DND-41 (cell line): ENCODE results near the gene CCRL2.
A peak's percentile ranks its signal among the peaks of the same experiment; 100 is the strongest.

Experiments
- ATAC-seq: fragments of 200-7000 bp; cut with Tn5 transposase; 3 replicates; pipeline ENCODE4 v1.9.1; 2021; ENCODE audit warnings: low read depth; ENCODE audit not compliant: insufficient read depth
- DNase-seq: peaks from one replicate; pipeline ENCODE4 v3.0.0-alpha.2; 2020
- H2AFZ ChIP-seq: 2 replicates; pipeline ENCODE4 v1.6.0; 2012; ENCODE audit warnings: low read depth, low read length
- H3K27ac ChIP-seq: 2 replicates; pipeline ENCODE4 v1.5.1; 2012; ENCODE audit warnings: low read length, inconsistent platforms
- H3K27me3 ChIP-seq: fragments of 200-600 bp; sonication (generic); 2 replicates; pipeline ENCODE4 v1.6.0; 2012; ENCODE audit warnings: low read length, mild to moderate bottlenecking, inconsistent platforms; ENCODE audit not compliant: insufficient read depth, poor library complexity
- H3K36me3 ChIP-seq: 2 replicates; pipeline ENCODE4 v1.5.1; 2012; ENCODE audit warnings: low read length, inconsistent platforms; ENCODE audit not compliant: insufficient read depth
- H3K4me1 ChIP-seq: 2 replicates; pipeline ENCODE4 v1.5.1; 2012; ENCODE audit warnings: mild to moderate bottlenecking, low read length; ENCODE audit not compliant: insufficient read depth
- H3K4me2 ChIP-seq: 2 replicates; pipeline ENCODE4 v1.6.0; 2012; ENCODE audit warnings: mild to moderate bottlenecking, moderate library complexity, low read length, inconsistent platforms; ENCODE audit not compliant: insufficient read depth
- H3K4me3 ChIP-seq, 2 experiments: fragments of 200-600 bp in 1 of 2; shearing (Covaris generic) in 1 of 2; 2 replicates each; pipeline ENCODE4 v1.5.1; 2012 to 2016; ENCODE audit warnings: inconsistent platforms in 2 of 2, low read length in 2 of 2, mild to moderate bottlenecking in 2 of 2, low read depth in 1 of 2, moderate library complexity in 1 of 2
- H3K79me2 ChIP-seq: 2 replicates; pipeline ENCODE4 v1.6.0; 2012; ENCODE audit warnings: low read length, inconsistent platforms; ENCODE audit not compliant: insufficient read depth
- H3K9ac ChIP-seq: 2 replicates; pipeline ENCODE4 v1.6.0; 2012; ENCODE audit warnings: low read depth, mild to moderate bottlenecking, inconsistent platforms, low read length, moderate library complexity
- H3K9me3 ChIP-seq: 2 replicates; pipeline ENCODE4 v1.5.1; 2012; ENCODE audit warnings: low read length, moderate library complexity, mild to moderate bottlenecking, inconsistent platforms; ENCODE audit not compliant: insufficient read depth, severe bottlenecking
- H4K20me1 ChIP-seq: 2 replicates; pipeline ENCODE4 v1.6.0; 2012; ENCODE audit warnings: low read length; ENCODE audit not compliant: insufficient read depth
- EZH2 ChIP-seq: IDR thresholded peaks from 3 replicates; pipeline ENCODE4 v1.6.1; 2012; ENCODE audit warnings: borderline replicate concordance, low read depth, mild to moderate bottlenecking, moderate library complexity, low read length, inconsistent platforms; ENCODE audit not compliant: severe bottlenecking
- TF ChIP-seq, protein P1 (sequence below): IDR thresholded peaks from 2 replicates; pipeline ENCODE4 v1.5.1; 2012; ENCODE audit warnings: borderline replicate concordance, low read length, moderate library complexity, mild to moderate bottlenecking; ENCODE audit not compliant: poor library complexity, severe bottlenecking; ENCODE audit errors: extremely low read depth

CCRL2 gene

DNA sequence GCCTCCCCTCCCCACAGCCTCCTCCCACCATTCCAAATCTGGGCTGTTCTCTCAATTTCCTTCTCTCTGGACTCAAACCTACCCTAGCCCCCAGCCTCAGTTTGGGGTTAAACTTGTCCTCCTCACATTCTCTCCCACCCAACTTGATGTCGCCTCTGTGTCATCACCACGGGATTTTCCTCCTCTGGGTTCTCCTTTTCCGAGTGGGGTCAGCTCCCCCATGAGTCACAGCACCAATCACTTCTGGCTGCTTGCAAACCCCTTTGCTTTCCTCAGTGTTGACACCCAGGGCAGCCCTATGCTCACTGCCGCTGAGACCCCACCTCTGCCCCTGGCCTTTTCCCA, 644 bp upstream of the CCRL2 start:
- Histone ChIP-seq H3K27ac (peak overlapping the region; percentile 22; the same call in 1 of the 2 replicates), H3K4me3 (no peak overlapping the region), H4K20me1 (no peaks in the 10 kb centered on the region), H3K4me2 (no peak overlapping the region), H3K27me3 (no peaks in the 10 kb centered on the region), H2AFZ (no peak overlapping the region), H3K36me3 (no peaks in the 10 kb centered on the region), H3K9ac (no peak overlapping the region), H3K4me1 (peaks cover 38% of the 10 kb centered on the region), H3K9me3 (no peaks in the 10 kb centered on the region), H3K79me2 (no peaks in the 10 kb centered on the region)
- DNase-seq = no peak
- TF ChIP-seq, protein P1, sequence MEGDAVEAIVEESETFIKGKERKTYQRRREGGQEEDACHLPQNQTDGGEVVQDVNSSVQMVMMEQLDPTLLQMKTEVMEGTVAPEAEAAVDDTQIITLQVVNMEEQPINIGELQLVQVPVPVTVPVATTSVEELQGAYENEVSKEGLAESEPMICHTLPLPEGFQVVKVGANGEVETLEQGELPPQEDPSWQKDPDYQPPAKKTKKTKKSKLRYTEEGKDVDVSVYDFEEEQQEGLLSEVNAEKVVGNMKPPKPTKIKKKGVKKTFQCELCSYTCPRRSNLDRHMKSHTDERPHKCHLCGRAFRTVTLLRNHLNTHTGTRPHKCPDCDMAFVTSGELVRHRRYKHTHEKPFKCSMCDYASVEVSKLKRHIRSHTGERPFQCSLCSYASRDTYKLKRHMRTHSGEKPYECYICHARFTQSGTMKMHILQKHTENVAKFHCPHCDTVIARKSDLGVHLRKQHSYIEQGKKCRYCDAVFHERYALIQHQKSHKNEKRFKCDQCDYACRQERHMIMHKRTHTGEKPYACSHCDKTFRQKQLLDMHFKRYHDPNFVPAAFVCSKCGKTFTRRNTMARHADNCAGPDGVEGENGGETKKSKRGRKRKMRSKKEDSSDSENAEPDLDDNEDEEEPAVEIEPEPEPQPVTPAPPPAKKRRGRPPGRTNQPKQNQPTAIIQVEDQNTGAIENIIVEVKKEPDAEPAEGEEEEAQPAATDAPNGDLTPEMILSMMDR = no peak
- TF ChIP-seq EZH2 = no peak
- no peak for ATAC-seq

DNA sequence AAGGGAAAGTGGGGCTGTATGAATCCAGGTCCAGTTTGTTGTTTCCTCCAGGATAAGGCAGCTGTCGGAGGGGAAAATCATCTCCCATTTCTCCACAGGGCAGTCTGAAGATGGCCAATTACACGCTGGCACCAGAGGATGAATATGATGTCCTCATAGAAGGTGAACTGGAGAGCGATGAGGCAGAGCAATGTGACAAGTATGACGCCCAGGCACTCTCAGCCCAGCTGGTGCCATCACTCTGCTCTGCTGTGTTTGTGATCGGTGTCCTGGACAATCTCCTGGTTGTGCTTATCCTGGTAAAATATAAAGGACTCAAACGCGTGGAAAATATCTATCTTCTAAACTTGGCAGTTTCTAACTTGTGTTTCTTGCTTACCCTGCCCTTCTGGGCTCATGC, 911 bp downstream of the CCRL2 start:
- H3K27me3 ChIP-seq = no peaks in the 10 kb centered on the region
- H3K4me3 ChIP-seq = no peak overlapping the region
- H3K9ac ChIP-seq = no peak overlapping the region
- no peaks in the 10 kb centered on the region for H3K9me3 ChIP-seq
- TF ChIP-seq, protein P1 = no peak
- no peak for TF ChIP-seq EZH2
- ATAC-seq (no peak), DNase-seq (no peak)
- no peak overlapping the region for H2AFZ ChIP-seq
- no peaks in the 10 kb centered on the region for H3K36me3 ChIP-seq
- H4K20me1 ChIP-seq = no peaks in the 10 kb centered on the region
- H3K4me2 ChIP-seq = no peak overlapping the region
- H3K4me1 ChIP-seq = peaks cover 38% of the 10 kb centered on the region
- no peaks in the 10 kb centered on the region for H3K79me2 ChIP-seq
- H3K27ac ChIP-seq = peak overlapping the region; percentile 39

DNA sequence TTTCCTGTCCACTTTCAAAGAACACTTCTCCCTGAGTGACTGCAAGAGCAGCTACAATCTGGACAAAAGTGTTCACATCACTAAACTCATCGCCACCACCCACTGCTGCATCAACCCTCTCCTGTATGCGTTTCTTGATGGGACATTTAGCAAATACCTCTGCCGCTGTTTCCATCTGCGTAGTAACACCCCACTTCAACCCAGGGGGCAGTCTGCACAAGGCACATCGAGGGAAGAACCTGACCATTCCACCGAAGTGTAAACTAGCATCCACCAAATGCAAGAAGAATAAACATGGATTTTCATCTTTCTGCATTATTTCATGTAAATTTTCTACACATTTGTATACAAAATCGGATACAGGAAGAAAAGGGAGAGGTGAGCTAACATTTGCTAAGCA, 1.8 kb downstream of the CCRL2 start:
- Histone ChIP-seq H3K27me3 (no peaks in the 10 kb centered on the region), H4K20me1 (no peaks in the 10 kb centered on the region), H3K36me3 (no peaks in the 10 kb centered on the region), H3K4me3 (no peak overlapping the region), H3K27ac (peak overlapping the region; percentile 39; the same call in 1 of the 2 replicates), H2AFZ (no peak overlapping the region), H3K79me2 (no peaks in the 10 kb centered on the region), H3K9ac (no peak overlapping the region), H3K4me2 (no peak overlapping the region), H3K4me1 (peaks cover 38% of the 10 kb centered on the region), H3K9me3 (no peaks in the 10 kb centered on the region)
- TF ChIP-seq, protein P1 = no peak
- TF ChIP-seq EZH2 = no peak
- ATAC-seq = no peak
- DNase-seq = no peak
